Measurements from ENCODE around the gene LRPPRC.
A peak's percentile ranks its signal among the peaks of the same experiment; 100 is the strongest.

LRPPRC gene

GRCh38 chr2:43958397-43959275, 37.2 kb downstream of the LRPPRC start:
- H3K9ac ChIP-seq: no peak overlapping the region
- H3K4me3 ChIP-seq (ENCODE audit: low read depth, low read length): no peak overlapping the region
- H3K4me2 ChIP-seq (ENCODE audit: low read length): no peak overlapping the region
- H3K27me3 ChIP-seq (ENCODE audit: control insufficient read depth, insufficient read depth, low read length): no peaks in the 10 kb centered on the region
- H3K9me3 ChIP-seq (ENCODE audit: control insufficient read depth, low read length): no peaks in the 10 kb centered on the region
- no peak for TF ChIP-seq CTCF (IDR thresholded peaks at IDR 0.05)
- H3K79me2 ChIP-seq: no peaks in the 10 kb centered on the region
- H3K4me1 ChIP-seq: no peaks in the 10 kb centered on the region
- no peak overlapping the region for H3K27ac ChIP-seq
- no peak overlapping the region for H2AFZ ChIP-seq
- H3K36me3 ChIP-seq (ENCODE audit: control insufficient read depth, insufficient read depth, low read length): no peaks in the 10 kb centered on the region

DNA sequence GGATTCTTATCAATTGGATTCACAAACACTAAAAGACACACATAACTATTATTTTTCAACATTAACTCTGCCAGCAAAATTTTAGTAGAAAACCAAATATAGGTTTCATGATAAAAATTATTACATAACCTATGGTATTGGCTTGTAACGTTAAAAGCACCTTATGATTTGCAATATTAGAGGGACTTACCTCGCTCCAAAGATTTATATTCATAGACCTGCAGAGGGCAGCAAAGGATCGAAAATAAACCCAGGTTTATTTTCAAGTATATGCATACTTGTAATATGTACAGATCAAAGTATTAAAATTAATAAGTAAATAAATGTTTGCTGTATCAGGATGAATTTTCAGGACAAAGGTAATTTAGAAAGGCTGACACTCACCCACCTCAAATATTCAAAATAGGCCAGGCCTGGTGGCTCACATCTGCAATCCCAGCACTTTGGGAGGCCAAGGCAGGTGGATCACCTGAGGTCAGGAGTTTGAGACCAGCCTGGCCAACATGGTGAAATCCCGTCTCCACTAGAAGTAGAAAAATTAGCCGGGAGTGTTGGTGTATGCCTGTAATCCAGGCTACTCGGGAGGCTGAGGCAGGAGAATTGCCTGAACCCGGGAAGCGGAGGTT, 45.3 kb downstream of the LRPPRC start:
- Histone ChIP-seq H3K4me2 (ENCODE audit: low read length) (no peak overlapping the region), H3K4me1 (peaks cover 9% of the 10 kb centered on the region), H3K4me3 (ENCODE audit: low read depth, low read length) (no peak overlapping the region), H3K9ac (no peak overlapping the region), H3K27me3 (ENCODE audit: control insufficient read depth, insufficient read depth, low read length) (no peaks in the 10 kb centered on the region), H3K9me3 (ENCODE audit: control insufficient read depth, low read length) (no peaks in the 10 kb centered on the region), H3K36me3 (ENCODE audit: control insufficient read depth, insufficient read depth, low read length) (no peaks in the 10 kb centered on the region), H3K79me2 (no peaks in the 10 kb centered on the region), H2AFZ (no peak overlapping the region), H3K27ac (no peak overlapping the region)
- TF ChIP-seq CTCF (IDR thresholded peaks at IDR 0.05): peak; percentile 37

GRCh38 chr2:43948370-43948769, 47.4 kb downstream of the LRPPRC start:
- H3K79me2 ChIP-seq: no peaks in the 10 kb centered on the region
- no peak overlapping the region for H3K27ac ChIP-seq
- no peak overlapping the region for H3K4me3 ChIP-seq (ENCODE audit: low read depth, low read length)
- no peaks in the 10 kb centered on the region for H3K27me3 ChIP-seq (ENCODE audit: control insufficient read depth, insufficient read depth, low read length)
- no peaks in the 10 kb centered on the region for H3K36me3 ChIP-seq (ENCODE audit: control insufficient read depth, insufficient read depth, low read length)
- no peak for TF ChIP-seq CTCF (IDR thresholded peaks at IDR 0.05)
- peaks cover 9% of the 10 kb centered on the region for H3K4me1 ChIP-seq
- H3K4me2 ChIP-seq (ENCODE audit: low read length): no peak overlapping the region
- no peak overlapping the region for H2AFZ ChIP-seq
- H3K9ac ChIP-seq: no peak overlapping the region
- no peaks in the 10 kb centered on the region for H3K9me3 ChIP-seq (ENCODE audit: control insufficient read depth, low read length)

DNA sequence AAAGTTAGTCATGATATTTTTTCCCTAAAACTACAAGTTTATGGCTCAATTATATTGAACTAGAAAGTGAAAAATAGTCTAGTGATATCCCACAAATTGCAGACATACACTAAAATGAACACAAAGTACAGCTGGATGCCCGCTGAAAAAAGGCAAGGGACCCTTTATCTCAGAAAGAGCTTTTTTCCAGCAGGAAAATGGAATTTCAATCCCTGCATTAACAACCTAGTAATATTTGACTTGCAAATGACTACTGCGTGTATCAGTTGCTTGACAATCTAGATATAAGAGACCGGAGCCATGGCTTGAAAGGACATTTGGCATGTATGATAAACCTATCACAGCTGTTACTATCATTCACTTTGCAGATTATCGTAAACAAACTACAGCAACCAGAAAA, 49.1 kb downstream of the LRPPRC start:
- Histone ChIP-seq H3K36me3 (ENCODE audit: control insufficient read depth, insufficient read depth, low read length) (no peaks in the 10 kb centered on the region), H3K4me2 (ENCODE audit: low read length) (no peak overlapping the region), H3K4me3 (ENCODE audit: low read depth, low read length) (no peak overlapping the region), H3K27ac (no peak overlapping the region), H3K9ac (no peak overlapping the region), H3K79me2 (no peaks in the 10 kb centered on the region), H3K4me1 (peaks cover 9% of the 10 kb centered on the region), H3K27me3 (ENCODE audit: control insufficient read depth, insufficient read depth, low read length) (no peaks in the 10 kb centered on the region), H3K9me3 (ENCODE audit: control insufficient read depth, low read length) (no peaks in the 10 kb centered on the region), H2AFZ (no peak overlapping the region)
- no peak for TF ChIP-seq CTCF (IDR thresholded peaks at IDR 0.05)

Data from parathyroid adenoma (tissue), 2 donors.